Mesothelial cell of epicardium (in vitro differentiated cells): ENCODE measurements around the gene MUCL3. TPM values are rescaled to one million over a fixed set of nuclear protein-coding genes. Genes with fewer than 3 reads are reported as not detected.

ENCODE experiments used
- DNase-seq, 2 experiments: peaks; one replicate each; pipeline ENCODE4 v3.0.0; 2021; ENCODE audit warnings: low spot score in 2 of 2; ENCODE audit not compliant: unreplicated experiment in 2 of 2
- H3K27ac Mint-ChIP-seq: 2 replicates; pipeline ENCODE4 v1.8.0; 2021; ENCODE audit warnings: mixed read lengths
- H3K27me3 Mint-ChIP-seq: 2 replicates; pipeline ENCODE4 v1.8.0; 2021; ENCODE audit warnings: low read depth, mixed read lengths
- H3K36me3 Mint-ChIP-seq: 2 replicates; pipeline ENCODE4 v1.8.0; 2021; ENCODE audit warnings: mixed read lengths
- H3K4me1 Mint-ChIP-seq: 2 replicates; pipeline ENCODE4 v1.8.0; 2021; ENCODE audit warnings: mixed read lengths
- H3K4me3 Mint-ChIP-seq: 2 replicates; pipeline ENCODE4 v1.8.0; 2021; ENCODE audit warnings: mild to moderate bottlenecking, moderate library complexity, mixed read lengths
- H3K9me3 Mint-ChIP-seq: 2 replicates; pipeline ENCODE4 v1.8.0; 2021; ENCODE audit warnings: mixed read lengths
- CTCF ChIP-seq: fragments of 200-600 bp; sonication (generic); IDR thresholded peaks from one replicate; pipeline ENCODE4 v1.5.0; 2021; ENCODE audit warnings: antibody characterized with exemption; ENCODE audit not compliant: unreplicated experiment
- total RNA-seq: library from RNA; stranded (reverse); gene quantifications from 3 replicates; pipeline ENCODE4 v1.2.1, GENCODE V29; 2021

The MUCL3 gene
- total RNA-seq, 1 donor from 2014 or later: not detected

GRCh38 chr6:31001281-31001888, 60.6 kb downstream of the MUCL3 start:
- no peak for DNase-seq
- Mint-ChIP-seq H3K9me3 (peaks cover 3% of the 10 kb centered on the region), H3K4me1 (peaks cover 14% of the 10 kb centered on the region), H3K27ac (no peak overlapping the region), H3K27me3 (no peaks in the 10 kb centered on the region), H3K36me3 (no peaks in the 10 kb centered on the region), H3K4me3 (no peak overlapping the region)
- TF ChIP-seq CTCF: no peak

- Mint-ChIP-seq H3K4me3 (no peak overlapping the region), H3K4me1 (peaks cover 16% of the 10 kb centered on the region), H3K9me3 (peaks cover 3% of the 10 kb centered on the region), H3K27me3 (no peaks in the 10 kb centered on the region), H3K36me3 (no peaks in the 10 kb centered on the region), H3K27ac (no peak overlapping the region)
- no peak for DNase-seq
- TF ChIP-seq CTCF: no peak
Observed at GRCh38 chr6:31002471-31002870, 61.7 kb downstream of the MUCL3 start.

Other genes starting within 250 kb of the MUCL3 start
- 34.6 to 40.2 TPM (median 36.1 TPM) in 3 replicates for gene NRM, start 250.0 kb upstream of the MUCL3 start, total RNA-seq
- gene MDC1, start 223.7 kb upstream of the MUCL3 start, total RNA-seq: 49.7 to 51.9 TPM (median 49.8 TPM) in 3 replicates
- 1,084 to 1,110 TPM (median 1,094 TPM) in 3 replicates for gene TUBB, start 220.6 kb upstream of the MUCL3 start, total RNA-seq
- gene FLOT1, start 198.3 kb upstream of the MUCL3 start, total RNA-seq: 96.5 to 101 TPM (median 99.8 TPM) in 3 replicates
- 131 to 136 TPM (median 134 TPM) in 3 replicates for gene IER3, start 196.4 kb upstream of the MUCL3 start, total RNA-seq
- gene DDR1, start 56.5 kb upstream of the MUCL3 start, total RNA-seq: 344 to 351 TPM (median 349 TPM) in 3 replicates
- 62.1 to 65.4 TPM (median 62.2 TPM) in 3 replicates for gene GTF2H4, start 32.8 kb upstream of the MUCL3 start, total RNA-seq
- gene VARS2, start 26.7 kb upstream of the MUCL3 start, total RNA-seq: 62.1 to 70.6 TPM (median 67.4 TPM) in 3 replicates
- gene SFTA2, start 8.8 kb upstream of the MUCL3 start, total RNA-seq: not detected in 3 replicates
- not detected in 3 replicates for gene MUC21, start 42.7 kb downstream of the MUCL3 start, total RNA-seq
- gene MUC22, start 69.5 kb downstream of the MUCL3 start, total RNA-seq: not detected in 3 replicates
- not detected in 3 replicates for gene C6orf15, start 171.6 kb downstream of the MUCL3 start, total RNA-seq
- gene PSORS1C1, start 173.8 kb downstream of the MUCL3 start, total RNA-seq: 0.29 to 1.1 TPM (median 0.72 TPM) in 3 replicates
- gene CDSN, start 179.5 kb downstream of the MUCL3 start, total RNA-seq: not detected in 3 replicates
- gene PSORS1C2, start 198.1 kb downstream of the MUCL3 start, total RNA-seq: not detected in 3 replicates
- 33.9 to 36.6 TPM (median 34.5 TPM) in 3 replicates for gene CCHCR1, start 216.8 kb downstream of the MUCL3 start, total RNA-seq
- 7.7 to 8.5 TPM (median 7.8 TPM) in 3 replicates for gene TCF19, start 217.6 kb downstream of the MUCL3 start, total RNA-seq
- 0.24 to 0.47 TPM in 2 of 3 replicates, not detected in the other for gene POU5F1, start 229.7 kb downstream of the MUCL3 start, total RNA-seq